OCI-LY3 (cell line): Measurements from ENCODE around the gene ZNF564.

Experiments used
- EZH2phosphoT487 ChIP-seq: fragments of 200-600 bp; shearing (Covaris generic); IDR thresholded peaks from 2 replicates; pipeline ENCODE4 v1.6.1; 2018; ENCODE audit warnings: antibody characterized with exemption, mixed run types, low read depth
- TF ChIP-seq, protein P1 (sequence below): fragments of 200-600, 300-600 bp; sonication (generic); IDR thresholded peaks from 2 replicates; pipeline ENCODE4 v1.5.1; 2014; ENCODE audit warnings: antibody characterized with exemption, low read length, low read depth

DNA sequence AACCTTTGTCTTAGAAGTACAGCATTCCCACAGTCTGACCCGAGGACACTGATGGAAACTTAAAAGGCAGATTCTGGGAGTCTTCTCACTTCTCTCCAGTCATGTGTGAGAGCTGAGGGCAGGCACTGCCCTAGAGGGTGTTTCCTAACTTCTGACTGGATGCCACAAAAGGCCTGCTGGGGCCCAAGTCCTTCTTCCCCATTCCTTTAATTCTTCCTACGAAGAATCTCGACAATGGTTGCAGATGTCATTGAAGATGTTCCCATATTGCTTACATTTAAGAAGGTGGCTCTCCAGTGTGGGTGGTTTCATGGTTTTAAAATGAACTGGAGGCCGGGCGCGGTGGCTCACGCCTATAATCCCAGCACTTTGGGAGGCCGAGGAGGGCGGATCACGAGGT is 27.4 kb upstream of the ZNF564 start:
- TF ChIP-seq, protein P1, sequence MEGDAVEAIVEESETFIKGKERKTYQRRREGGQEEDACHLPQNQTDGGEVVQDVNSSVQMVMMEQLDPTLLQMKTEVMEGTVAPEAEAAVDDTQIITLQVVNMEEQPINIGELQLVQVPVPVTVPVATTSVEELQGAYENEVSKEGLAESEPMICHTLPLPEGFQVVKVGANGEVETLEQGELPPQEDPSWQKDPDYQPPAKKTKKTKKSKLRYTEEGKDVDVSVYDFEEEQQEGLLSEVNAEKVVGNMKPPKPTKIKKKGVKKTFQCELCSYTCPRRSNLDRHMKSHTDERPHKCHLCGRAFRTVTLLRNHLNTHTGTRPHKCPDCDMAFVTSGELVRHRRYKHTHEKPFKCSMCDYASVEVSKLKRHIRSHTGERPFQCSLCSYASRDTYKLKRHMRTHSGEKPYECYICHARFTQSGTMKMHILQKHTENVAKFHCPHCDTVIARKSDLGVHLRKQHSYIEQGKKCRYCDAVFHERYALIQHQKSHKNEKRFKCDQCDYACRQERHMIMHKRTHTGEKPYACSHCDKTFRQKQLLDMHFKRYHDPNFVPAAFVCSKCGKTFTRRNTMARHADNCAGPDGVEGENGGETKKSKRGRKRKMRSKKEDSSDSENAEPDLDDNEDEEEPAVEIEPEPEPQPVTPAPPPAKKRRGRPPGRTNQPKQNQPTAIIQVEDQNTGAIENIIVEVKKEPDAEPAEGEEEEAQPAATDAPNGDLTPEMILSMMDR, result no peak
- no peak for TF ChIP-seq EZH2phosphoT487
